NOMO-1 treated with DMSO at 0.1 percent for 48 hours (cell line): Measurements from ENCODE around the gene QSOX2.
"Not testable (repeated sequence)": the region's sequence is repeated elsewhere in the genome, so short reads cannot be mapped to it uniquely, and the experiment has no call there.

Source experiments
- DNase-seq: peaks from one replicate; lab custom pipeline; 2025; ENCODE audit not compliant: unreplicated experiment; lab: John Stamatoyannopoulos, UW

Gene QSOX2

GRCh38 chr9:136237486-136238341, 7.9 kb downstream of the QSOX2 start:
- peak; percentile 23 for DNase-seq

- not testable (repeated sequence) for DNase-seq
These were observed 8.9 kb downstream of the QSOX2 start for GRCh38 chr9:136236471-136237410.

- DNase-seq = no peak
These were observed 9.7 kb downstream of the QSOX2 start for GRCh38 chr9:136235709-136236455.

- no peak for DNase-seq
These were observed 10.4 kb downstream of the QSOX2 start for GRCh38 chr9:136235171-136235570.

GRCh38 chr9:136234597-136234996, 11.0 kb downstream of the QSOX2 start:
- no peak for DNase-seq

GRCh38 chr9:136233868-136234267, 11.7 kb downstream of the QSOX2 start:
- no peak for DNase-seq

- no peak for DNase-seq
These were observed 12.2 kb downstream of the QSOX2 start for GRCh38 chr9:136233411-136233810.

GRCh38 chr9:136232969-136233368, 12.6 kb downstream of the QSOX2 start:
- DNase-seq = no peak

GRCh38 chr9:136231478-136232297, 13.9 kb downstream of the QSOX2 start:
- peak; percentile 98 for DNase-seq

GRCh38 chr9:136230773-136231172, 14.8 kb downstream of the QSOX2 start:
- no peak for DNase-seq

- DNase-seq = no peak
These were observed 15.2 kb downstream of the QSOX2 start for GRCh38 chr9:136230365-136230764.

GRCh38 chr9:136229096-136230065, 16.2 kb downstream of the QSOX2 start:
- DNase-seq = no peak

GRCh38 chr9:136228107-136228875, 17.3 kb downstream of the QSOX2 start:
- peak; percentile 52 for DNase-seq

- DNase-seq = no peak
These were observed 18.8 kb downstream of the QSOX2 start for GRCh38 chr9:136226680-136227407.

- DNase-seq = peak; percentile 70
These were observed 19.6 kb downstream of the QSOX2 start for GRCh38 chr9:136225748-136226679.

- DNase-seq = no peak
These were observed 20.3 kb downstream of the QSOX2 start for GRCh38 chr9:136225366-136225747.
